Superior temporal gyrus (tissue), 1 donor: ENCODE data around the gene PIK3R3.
"Not testable (repeated sequence)": the region's sequence is repeated elsewhere in the genome, so short reads cannot be mapped to it uniquely, and the experiment has no call there.

Experiments used
- DNase-seq: peaks from one replicate; pipeline ENCODE4 v3.0.0-alpha.2; 2016; ENCODE audit errors: extremely low spot score

The PIK3R3 gene

GRCh38 chr1:46065405-46065804 lies 67.0 kb downstream of the PIK3R3 start:
- DNase-seq = no peak

DNA sequence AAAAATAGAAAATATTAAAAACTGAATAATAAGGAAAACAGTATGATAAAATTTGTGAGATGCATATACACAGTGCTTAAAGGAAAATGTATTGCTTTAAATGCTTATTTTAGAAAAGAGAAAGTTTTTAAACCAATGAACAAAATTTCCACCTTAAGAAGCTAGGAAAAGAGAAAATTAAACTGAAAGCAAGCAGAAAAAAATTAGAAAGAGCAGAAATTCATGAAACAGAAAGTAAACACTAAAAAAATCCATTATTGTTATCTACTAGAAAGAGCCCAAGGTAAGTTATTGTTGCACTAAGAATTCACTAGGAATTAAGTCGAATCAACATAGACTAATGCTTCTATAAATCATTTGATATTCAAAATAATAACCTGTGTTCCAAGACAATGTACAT lies 67.7 kb downstream of the PIK3R3 start:
- DNase-seq = no peak

DNA sequence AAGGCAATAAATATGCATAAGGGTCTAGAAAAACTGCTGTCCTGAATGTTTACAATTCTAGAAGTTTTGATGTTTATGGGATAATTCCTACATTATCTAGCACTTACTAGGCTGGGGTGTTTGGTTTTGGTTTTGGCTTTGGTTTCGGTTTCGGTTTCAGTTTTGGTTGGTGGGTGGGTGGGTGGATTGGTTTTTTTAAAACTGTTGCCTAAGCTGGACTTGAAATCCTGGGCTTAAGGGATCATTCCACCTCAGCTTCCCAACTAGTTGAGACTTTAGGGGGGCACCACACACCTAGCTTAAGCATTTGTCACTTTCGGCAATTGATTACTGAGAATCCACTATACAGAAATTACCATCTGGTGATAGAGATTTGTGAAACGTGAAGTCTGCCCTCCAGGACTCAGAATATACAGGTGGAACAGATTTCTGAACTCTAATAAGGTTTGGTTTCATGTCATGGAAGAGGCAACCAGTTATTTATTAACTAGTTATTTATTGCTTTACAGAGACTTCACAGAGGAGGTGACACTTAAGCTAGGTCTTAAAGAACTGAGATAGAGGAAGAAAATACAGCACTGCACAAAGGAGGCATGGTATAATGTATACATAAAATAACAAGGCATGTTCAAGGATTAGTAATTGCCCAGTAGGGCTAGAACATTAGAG lies 69.6 kb downstream of the PIK3R3 start:
- no peak for DNase-seq

DNA sequence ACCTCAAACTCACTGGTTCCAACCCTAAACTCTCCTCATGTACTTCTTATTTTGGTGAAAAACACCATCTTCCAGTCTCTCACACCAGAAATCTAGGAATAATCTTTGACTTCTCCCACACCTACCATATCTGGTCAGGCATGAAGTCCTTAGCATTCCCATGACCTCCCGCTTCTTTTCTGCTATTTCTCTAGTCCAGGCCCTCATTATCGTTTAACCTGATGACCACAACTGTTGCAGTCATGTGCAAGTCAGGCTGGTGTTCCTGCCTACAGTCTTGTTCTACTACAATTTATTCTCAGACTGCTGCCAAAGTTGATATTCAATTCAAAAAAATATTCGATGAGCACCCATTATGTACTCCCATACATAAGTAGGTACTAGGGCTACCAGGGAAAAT lies 71.3 kb downstream of the PIK3R3 start:
- DNase-seq = no peak

DNA sequence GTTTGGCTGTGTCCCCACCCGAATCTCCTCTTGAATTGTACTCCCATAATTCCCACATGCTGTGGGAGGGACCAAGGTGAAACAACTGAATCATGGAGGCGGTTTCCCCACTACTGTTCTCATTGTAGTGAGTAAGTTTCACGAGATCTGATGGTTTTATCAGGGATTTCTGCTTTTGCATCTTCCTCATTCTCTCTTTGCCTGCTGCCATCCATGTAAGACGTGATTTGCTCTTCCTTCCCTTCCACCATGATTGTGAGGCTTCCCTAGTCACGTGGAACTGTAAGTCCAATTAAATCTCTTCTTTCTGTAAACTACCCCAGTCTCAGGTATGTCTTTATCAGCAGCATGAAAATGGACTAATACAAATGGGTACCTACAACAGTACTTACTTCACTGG lies 73.5 kb downstream of the PIK3R3 start:
- no peak for DNase-seq

GRCh38 chr1:46057781-46058180 lies 74.6 kb downstream of the PIK3R3 start:
- no peak for DNase-seq

DNA sequence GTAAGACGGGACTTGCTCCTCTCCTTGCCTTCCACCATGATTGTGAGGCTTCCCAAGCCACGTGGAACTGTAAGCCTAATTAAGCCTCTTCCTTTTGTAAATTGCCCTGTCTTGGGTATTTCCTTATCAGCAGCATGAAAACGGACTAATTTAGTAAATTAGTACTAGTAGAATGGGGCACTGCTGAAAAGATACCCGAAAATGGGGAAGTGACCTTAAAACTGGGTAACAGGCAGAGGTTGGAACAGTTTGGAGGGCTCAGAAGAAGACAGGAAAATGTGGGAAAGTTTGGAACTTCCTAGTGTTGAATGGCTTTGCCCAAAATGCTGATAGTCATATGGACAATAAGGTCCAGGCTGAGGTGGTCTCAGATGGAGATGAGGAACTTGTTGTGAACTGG lies 75.2 kb downstream of the PIK3R3 start:
- DNase-seq = not testable (repeated sequence)

GRCh38 chr1:46056325-46056724 lies 76.1 kb downstream of the PIK3R3 start:
- no peak for DNase-seq

DNA sequence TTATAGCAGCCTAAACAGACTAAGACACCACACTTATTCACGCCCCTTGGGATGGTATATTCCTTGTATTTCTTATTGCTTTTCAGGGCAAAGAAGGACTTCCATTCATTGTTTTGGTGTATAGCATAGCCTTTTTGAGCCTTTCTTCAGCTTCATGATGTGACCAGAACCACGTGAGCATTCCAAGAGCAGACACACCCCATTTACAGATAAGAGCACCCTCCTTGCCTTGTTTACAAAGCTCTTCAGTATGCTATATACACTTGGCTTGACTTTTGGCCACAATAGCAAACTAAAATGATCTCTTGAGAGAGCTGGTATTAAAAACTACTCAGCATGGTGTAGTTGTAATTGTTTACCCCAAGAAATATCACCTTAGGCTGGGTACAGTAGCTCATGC lies 78.7 kb downstream of the PIK3R3 start:
- no peak for DNase-seq

DNA sequence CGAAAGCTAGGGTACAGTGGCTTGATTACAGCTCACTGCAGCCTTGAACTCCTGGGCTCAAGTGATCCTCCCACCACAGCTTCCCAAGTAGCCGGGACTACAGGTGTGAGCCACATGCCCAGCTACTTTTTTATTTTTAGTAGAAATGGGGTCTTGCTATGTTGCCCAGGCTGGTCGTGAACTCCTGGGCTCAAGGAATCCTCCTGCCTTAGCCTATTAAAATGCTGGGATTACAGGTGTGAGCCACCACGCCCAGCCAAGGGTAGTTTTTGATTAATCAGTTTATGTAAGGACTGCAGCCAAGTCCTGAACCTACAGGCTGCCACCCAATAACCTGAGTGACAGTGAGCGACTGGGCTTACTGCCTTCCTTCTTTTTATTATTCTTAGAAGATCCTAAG lies 88.3 kb downstream of the PIK3R3 start:
- DNase-seq = no peak

DNA sequence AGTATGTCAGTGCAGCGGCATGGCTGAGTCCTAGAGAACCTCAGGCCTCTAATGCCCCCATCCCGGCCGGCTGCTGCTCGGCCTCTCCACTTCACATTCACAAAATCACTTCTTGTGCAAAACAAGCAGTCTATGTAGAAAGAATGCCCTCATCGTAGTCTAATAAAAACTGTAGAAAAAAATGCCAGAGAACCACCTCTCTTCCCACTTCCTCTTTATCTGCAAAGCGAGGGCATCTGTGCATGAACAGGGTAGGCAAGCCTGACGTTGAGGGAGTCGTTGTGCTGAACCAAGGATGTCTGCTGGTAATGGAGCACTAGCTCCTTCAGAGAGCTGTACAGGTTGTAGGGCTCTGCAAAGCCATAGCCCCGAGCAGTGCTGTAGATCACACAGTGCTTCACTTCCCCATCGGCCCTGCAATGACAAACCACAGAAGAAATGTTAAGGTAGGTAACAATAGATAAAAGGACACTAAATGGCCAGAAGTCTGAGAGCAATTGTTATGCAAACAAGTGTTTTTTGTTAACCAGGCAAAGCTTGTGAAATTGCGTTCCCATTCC lies 88.9 kb downstream of the PIK3R3 start:
- DNase-seq = peak; percentile 26

- no peak for DNase-seq
Observed at GRCh38 chr1:46041974-46042373, 90.5 kb downstream of the PIK3R3 start.

DNA sequence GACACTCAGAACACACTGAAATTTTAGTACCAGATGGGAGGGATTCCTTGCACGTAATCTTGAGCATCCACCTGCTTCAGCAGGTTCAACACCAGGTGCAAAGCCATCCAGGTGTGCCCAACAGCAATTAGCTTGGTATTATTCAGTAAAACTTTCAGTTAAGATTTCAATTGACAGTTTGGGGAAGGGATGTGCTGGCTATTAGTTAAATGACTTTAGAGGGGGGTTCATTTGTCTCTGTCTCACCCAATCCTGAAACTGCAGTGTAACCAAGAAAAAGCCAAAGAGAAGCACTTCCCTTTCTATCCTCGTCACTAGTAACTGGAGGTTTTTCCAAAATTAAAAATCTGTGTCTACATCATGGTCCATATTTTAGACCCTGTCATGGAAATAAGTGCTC lies 90.9 kb downstream of the PIK3R3 start:
- no peak for DNase-seq

DNA sequence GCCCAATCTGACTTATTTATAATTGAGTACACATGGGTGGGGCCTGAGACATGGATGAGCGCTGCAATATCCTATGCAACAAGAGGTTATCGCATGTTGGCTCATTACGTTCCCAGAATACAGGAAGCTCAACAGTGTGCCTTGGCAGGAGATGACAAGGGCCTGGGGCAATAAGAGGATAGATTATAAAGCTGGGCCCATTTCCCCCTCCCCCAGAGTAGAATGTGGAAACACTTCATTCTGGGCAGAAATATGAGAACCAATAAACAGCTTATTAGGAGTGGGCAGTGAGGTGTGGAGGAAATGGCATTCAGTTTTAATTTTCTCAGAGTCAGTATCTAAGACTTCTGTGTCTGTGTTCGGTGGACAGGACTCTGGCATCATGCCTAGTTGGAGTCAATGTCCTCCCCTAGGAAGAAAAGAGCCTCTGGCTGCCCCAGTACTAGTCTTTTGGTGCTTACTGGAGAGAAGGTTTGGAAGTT lies 92.8 kb downstream of the PIK3R3 start:
- DNase-seq = no peak

GRCh38 chr1:46036894-46037839 lies 95.3 kb downstream of the PIK3R3 start:
- peak; percentile 95 for DNase-seq

DNA sequence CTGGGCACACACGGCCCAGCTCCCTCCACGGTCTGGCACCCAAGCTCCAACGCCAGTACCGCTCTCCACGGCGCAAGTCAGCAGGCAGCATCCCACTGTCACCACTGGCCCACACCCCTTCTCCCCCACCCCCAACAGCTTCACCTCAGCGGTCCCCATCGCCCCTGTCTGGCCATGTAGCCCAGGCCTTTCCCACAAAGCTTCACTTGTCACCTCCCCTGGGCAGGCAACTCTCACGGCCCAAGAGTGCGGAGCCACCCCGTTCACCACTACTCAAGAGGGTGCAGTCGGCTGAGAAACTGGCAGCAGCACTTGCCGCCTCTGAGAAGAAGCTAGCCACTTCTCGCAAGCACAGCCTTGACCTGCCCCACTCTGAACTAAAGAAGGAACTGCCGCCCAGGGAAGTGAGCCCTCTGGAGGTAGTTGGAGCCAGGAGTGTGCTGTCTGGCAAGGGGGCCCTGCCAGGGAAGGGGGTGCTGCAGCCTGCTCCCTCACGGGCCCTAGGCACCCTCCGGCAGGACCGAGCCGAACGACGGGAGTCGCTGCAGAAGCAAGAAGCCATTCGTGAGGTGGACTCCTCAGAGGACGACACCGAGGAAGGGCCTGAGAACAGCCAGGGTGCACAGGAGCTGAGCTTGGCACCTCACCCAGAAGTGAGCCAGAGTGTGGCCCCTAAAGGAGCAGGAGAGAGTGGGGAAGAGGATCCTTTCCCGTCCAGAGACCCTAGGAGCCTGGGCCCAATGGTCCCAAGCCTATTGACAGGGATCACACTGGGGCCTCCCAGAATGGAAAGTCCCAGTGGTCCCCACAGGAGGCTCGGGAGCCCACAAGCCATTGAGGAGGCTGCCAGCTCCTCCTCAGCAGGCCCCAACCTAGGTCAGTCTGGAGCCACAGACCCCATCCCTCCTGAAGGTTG lies 97.6 kb downstream of the PIK3R3 start:
- no peak for DNase-seq

GRCh38 chr1:46030876-46031660 lies 101.4 kb downstream of the PIK3R3 start:
- DNase-seq = no peak

- no peak for DNase-seq
Observed at GRCh38 chr1:46030074-46030870, 102.2 kb downstream of the PIK3R3 start.

DNA sequence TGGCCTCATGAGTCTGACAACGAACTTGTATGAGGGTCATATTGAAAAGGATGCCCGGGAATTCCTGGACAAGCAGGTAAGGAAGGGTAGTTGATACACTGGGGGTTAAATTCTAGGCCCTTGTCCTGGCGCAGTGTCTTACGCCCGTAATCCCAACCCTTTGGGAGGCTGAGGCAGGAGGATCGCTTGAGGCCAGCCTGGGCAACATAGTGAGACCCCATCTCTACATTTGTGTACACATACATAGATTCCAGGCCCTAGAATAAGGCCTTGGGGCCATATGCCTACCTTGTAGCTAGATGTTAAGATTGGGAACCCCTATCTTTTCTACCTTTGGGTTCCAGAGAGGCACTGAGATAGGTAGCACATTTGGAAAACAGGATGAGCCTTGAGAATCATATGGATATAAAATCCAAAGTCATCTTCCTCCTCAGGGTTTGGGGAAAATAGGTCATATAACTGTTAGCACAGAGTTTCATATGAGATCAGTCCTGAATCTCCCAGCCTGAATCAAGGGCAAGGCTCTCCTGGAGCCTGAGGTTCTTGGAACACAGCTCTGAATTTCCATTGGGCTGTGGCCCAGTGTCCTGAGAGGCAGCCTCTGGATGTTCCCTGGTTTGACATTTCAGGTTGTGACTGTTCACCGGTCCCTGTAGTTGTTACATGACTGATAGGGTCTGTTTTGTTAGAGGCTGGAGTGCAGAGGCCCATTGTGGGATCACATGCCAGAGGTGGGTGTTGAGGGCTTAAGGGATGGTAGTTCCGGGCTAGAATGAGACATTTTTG lies 104.4 kb downstream of the PIK3R3 start:
- DNase-seq = no peak
